HCT116 (cell line): ENCODE results near the gene FGGY. TPM values are rescaled to one million over a fixed set of nuclear protein-coding genes. Genes with fewer than 3 reads are reported as not detected.

Experiments
- ATAC-seq: fragments of 200-7000 bp; cut with Tn5 transposase; 2 replicates; pipeline ENCODE4 v1.9.1; 2020; ENCODE audit warnings: mild to moderate bottlenecking, moderate library complexity
- BruUV-seq: library from RNA; stranded (reverse); fragments of 400-500 nt; replicated peaks from 2 replicates; lab custom pipeline; 2021; lab: Mats Ljungman, UMichigan
- CTCF ChIA-PET: fragments of 300-600 bp; sonication (Branson Sonifier 250); formaldehyde crosslinking; loops from one replicate; lab custom pipeline; 2021; ENCODE audit warnings: antibody characterized with exemption; lab: Charles Lee
- POLR2A ChIA-PET: fragments of 300-600, 350-600 bp; sonication (Branson Sonifier 250); formaldehyde crosslinking; loops from one replicate; lab custom pipeline; 2021; ENCODE audit warnings: antibody characterized with exemption; lab: Charles Lee
- RAD21 ChIA-PET, 2 experiments: fragments of 300-600 bp; sonication (Branson Sonifier 250); formaldehyde crosslinking; loops; one replicate each; lab custom pipeline; 2023; ENCODE audit warnings: low total read pairs in 2 of 2; ENCODE audit not compliant: uncharacterized antibody in 2 of 2, unreplicated experiment in 2 of 2, low non-redundant PET in 1 of 2; lab: Charles Lee
- DNase-seq: peaks from one replicate; pipeline ENCODE4 v3.0.0-alpha.2; 2010; ENCODE audit warnings: low read depth, low spot score
- H2AFZ ChIP-seq: fragments of 200-600 bp; shearing (Covaris generic), sonication (generic); 2 replicates; pipeline ENCODE4 v1.6.1; 2017; ENCODE audit warnings: low read depth, mixed run types, mixed read lengths, antibody characterized with exemption, low read length; ENCODE audit not compliant: poor library complexity, severe bottlenecking
- H3K27ac ChIP-seq: 2 replicates; pipeline ENCODE4 v1.5.1; 2012; ENCODE audit warnings: low read depth, low read length
- H3K27me3 ChIP-seq: fragments of 200-600 bp; sonication (generic); 2 replicates; pipeline ENCODE4 v1.6.1; 2016; ENCODE audit warnings: mixed run types, low read length, mixed read lengths; ENCODE audit not compliant: insufficient read depth
- H3K36me3 ChIP-seq, 2 experiments: fragments of 200-500 bp in 1 of 2; fragments of 200-600 bp in 1 of 2; sonication (Bioruptor generic) in 1 of 2; sonication (generic) in 1 of 2; 2 replicates each; pipeline versions ENCODE4 v1.5.1 to v1.6.1; 2014 to 2016; ENCODE audit warnings: low read length in 2 of 2, inconsistent platforms in 1 of 2, mixed read lengths in 1 of 2, mixed run types in 1 of 2; ENCODE audit not compliant: insufficient read depth in 2 of 2, control insufficient read depth in 1 of 2
- H3K4me1 ChIP-seq, 2 experiments: fragments of 200-600 bp in 1 of 2; sonication (generic) in 1 of 2; 2 replicates each; pipeline versions ENCODE4 v1.5.1 to v1.6.1; 2012 to 2017; ENCODE audit warnings: low read length in 2 of 2, inconsistent platforms in 1 of 2, mild to moderate bottlenecking in 1 of 2, mixed read lengths in 1 of 2, mixed run types in 1 of 2, moderate library complexity in 1 of 2; ENCODE audit not compliant: insufficient read depth in 2 of 2, control insufficient read depth in 1 of 2
- H3K4me2 ChIP-seq: fragments of 200-600 bp; sonication (generic); 2 replicates; pipeline ENCODE4 v1.6.1; 2017; ENCODE audit warnings: mixed run types, low read length, mixed read lengths
- H3K4me3 ChIP-seq, 2 experiments: fragments of 200-600 bp in 1 of 2; sonication (generic) in 1 of 2; replicated peaks in 1 of 2; 2 replicates each; pipeline ENCODE4 v1.5.1; 2011 to 2016; ENCODE audit warnings: low read length in 2 of 2, control low read depth in 1 of 2, low read depth in 1 of 2, mild to moderate bottlenecking in 1 of 2, mixed read lengths in 1 of 2, mixed run types in 1 of 2
- H3K79me2 ChIP-seq: fragments of 200-600 bp; sonication (generic); 2 replicates; pipeline ENCODE4 v1.6.1; 2017; ENCODE audit warnings: mild to moderate bottlenecking, mixed run types, low read length, moderate library complexity, mixed read lengths; ENCODE audit not compliant: insufficient read depth
- H3K9ac ChIP-seq: fragments of 200-600 bp; sonication (generic); 2 replicates; pipeline ENCODE4 v1.6.1; 2016; ENCODE audit warnings: low read length, mixed read lengths
- H3K9me2 ChIP-seq: fragments of 200-600 bp; sonication (generic), shearing (Covaris generic); 2 replicates; pipeline ENCODE4 v1.6.1; 2017; ENCODE audit warnings: mixed run types, mild to moderate bottlenecking, moderate library complexity; ENCODE audit not compliant: insufficient read depth
- H3K9me3 ChIP-seq, 2 experiments: fragments of 200-500 bp in 1 of 2; fragments of 200-600 bp in 1 of 2; sonication (Bioruptor generic) in 1 of 2; sonication (generic) in 1 of 2; 2 replicates each; pipeline ENCODE4 v1.6.1; 2014 to 2017; ENCODE audit warnings: low read length in 2 of 2, mixed read lengths in 2 of 2, inconsistent platforms in 1 of 2, low read depth in 1 of 2, mild to moderate bottlenecking in 1 of 2, mixed run types in 1 of 2, moderate library complexity in 1 of 2; ENCODE audit not compliant: control insufficient read depth in 1 of 2, insufficient read depth in 1 of 2
- H4K20me1 ChIP-seq: fragments of 200-600 bp; sonication (generic), shearing (Covaris generic); 2 replicates; pipeline ENCODE4 v1.6.1; 2017; ENCODE audit warnings: mixed run types, mild to moderate bottlenecking, moderate library complexity; ENCODE audit not compliant: insufficient read depth
- CBX3 ChIP-seq: IDR thresholded peaks from 2 replicates; pipeline ENCODE4 v1.6.1; 2012; ENCODE audit warnings: low read depth
- CEBPB ChIP-seq: IDR thresholded peaks from 2 replicates; pipeline ENCODE4 v1.6.1; 2012; ENCODE audit warnings: low read depth
- FOSL1 ChIP-seq: IDR thresholded peaks from 2 replicates; pipeline ENCODE4 v1.6.1; 2012; ENCODE audit warnings: low read depth
- SP1 ChIP-seq: IDR thresholded peaks from 2 replicates; pipeline ENCODE4 v1.6.1; 2012; ENCODE audit warnings: low read depth
- SRF ChIP-seq: IDR thresholded peaks from 2 replicates; pipeline ENCODE4 v1.6.1; 2012; ENCODE audit warnings: low read depth
- ZFX ChIP-seq: fragments of 450-650 bp; IDR thresholded peaks from 2 replicates; pipeline ENCODE4 v1.6.1; 2017
- intact Hi-C: fragments of 100-400 bp; cut with micrococcal nuclease; formaldehyde crosslinking; loops from 2 replicates; pipeline ENCODE4 v1.10.0; 2022
- total RNA-seq: library from RNA; stranded (reverse); gene quantifications from one replicate; pipeline ENCODE4 v1.2.1, GENCODE V29; 2021; ENCODE audit not compliant: unreplicated experiment
- TF ChIP-seq, protein P1 (sequence below): IDR thresholded peaks from 2 replicates; pipeline ENCODE4 v1.6.1; 2012

FGGY gene
- total RNA-seq, 1 experiment from 2014 or later = 10.6 TPM

GRCh38 chr1:59438058-59438560 lies 141.2 kb downstream of the FGGY start:
- RAD21 ChIA-PET = no interaction called here
- no peaks in the 10 kb centered on the region for H3K27me3 ChIP-seq
- no TSS peak for BruUV-seq
- no peak overlapping the region for H2AFZ ChIP-seq
- H4K20me1 ChIP-seq = no peaks in the 10 kb centered on the region
- no peak for ATAC-seq
- H3K4me3 ChIP-seq = no peak overlapping the region
- H3K9me2 ChIP-seq = no peaks in the 10 kb centered on the region
- H3K79me2 ChIP-seq = no peaks in the 10 kb centered on the region
- no peaks in the 10 kb centered on the region for H3K36me3 ChIP-seq
- TF ChIP-seq, protein P1, sequence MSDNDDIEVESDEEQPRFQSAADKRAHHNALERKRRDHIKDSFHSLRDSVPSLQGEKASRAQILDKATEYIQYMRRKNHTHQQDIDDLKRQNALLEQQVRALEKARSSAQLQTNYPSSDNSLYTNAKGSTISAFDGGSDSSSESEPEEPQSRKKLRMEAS = no peak
- TF ChIP-seq CBX3 (no peak), FOSL1 (no peak)
- TF ChIP-seq, all 23 proteins: peak for 0
- Histone ChIP-seq H3K9ac (no peak overlapping the region), H3K4me1 (peaks cover 0 to 19% of the 10 kb centered on the region in 2 experiments; a peak in 2 of 4 replicates), H3K4me2 (no peak overlapping the region), H3K9me3 (no peaks in the 10 kb centered on the region), H3K27ac (no peak overlapping the region)
- ChIA-PET CTCF (no interaction called here), POLR2A (no interaction called here)
- intact Hi-C loops = loop anchor here (10.0 kb wide), 1 partner anchor 653 kb away; the partner anchor contains the start of gene JUN
- DNase-seq = no peak

- no peaks in the 10 kb centered on the region for H4K20me1 ChIP-seq
- no peaks in the 10 kb centered on the region for H3K36me3 ChIP-seq
- TF ChIP-seq SRF (no peak), CEBPB (no peak), SP1 (no peak), ZFX (no peak)
- H3K27ac ChIP-seq = no peak overlapping the region
- H3K9me3 ChIP-seq = no peaks in the 10 kb centered on the region
- no peak overlapping the region for H2AFZ ChIP-seq
- ChIA-PET RAD21 (no interaction called here), POLR2A (no interaction called here), CTCF (no interaction called here)
- H3K4me3 ChIP-seq = no peak overlapping the region
- intact Hi-C loops = no loop called here
- no peaks in the 10 kb centered on the region for H3K9me2 ChIP-seq
- no peak overlapping the region for H3K4me2 ChIP-seq
- H3K79me2 ChIP-seq = no peaks in the 10 kb centered on the region
- no peak overlapping the region for H3K9ac ChIP-seq
- no peaks in the 10 kb centered on the region for H3K27me3 ChIP-seq
- BruUV-seq = no TSS peak
- DNase-seq (no peak), ATAC-seq (no peak)
- peaks cover 5 to 21% of the 10 kb centered on the region in 2 experiments for H3K4me1 ChIP-seq
Observed at GRCh38 chr1:59442492-59442891, 145.6 kb downstream of the FGGY start.
